IPS-20b (cell line): ENCODE data around the gene HSD17B4.
"Not testable (repeated sequence)": the region's sequence is repeated elsewhere in the genome, so short reads cannot be mapped to it uniquely, and the experiment has no call there.

Experiments
- H3K27ac ChIP-seq: one replicate; pipeline ENCODE4 v1.5.1; 2013; ENCODE audit warnings: low read length
- H3K27me3 ChIP-seq: 2 replicates; pipeline ENCODE4 v1.6.1; 2013; ENCODE audit warnings: mild to moderate bottlenecking, low read length, inconsistent platforms; ENCODE audit not compliant: insufficient read depth
- H3K36me3 ChIP-seq: 2 replicates; pipeline ENCODE4 v1.6.1; 2013; ENCODE audit warnings: low read depth, mild to moderate bottlenecking, inconsistent platforms, low read length, moderate library complexity; ENCODE audit not compliant: insufficient read depth
- H3K4me1 ChIP-seq: 2 replicates; pipeline ENCODE4 v1.6.1; 2013; ENCODE audit warnings: mild to moderate bottlenecking, control low read depth, inconsistent platforms, low read length, moderate library complexity; ENCODE audit not compliant: insufficient read depth
- H3K4me3 ChIP-seq: 2 replicates; pipeline ENCODE4 v1.5.1; 2013; ENCODE audit warnings: mild to moderate bottlenecking, low read length, inconsistent platforms
- H3K9ac ChIP-seq: 2 replicates; pipeline ENCODE4 v1.6.1; 2013; ENCODE audit warnings: low read depth, mild to moderate bottlenecking, inconsistent platforms, low read length, moderate library complexity
- H3K9me3 ChIP-seq: 2 replicates; pipeline ENCODE4 v1.6.1; 2013; ENCODE audit warnings: mild to moderate bottlenecking, low read depth, low read length, inconsistent platforms; ENCODE audit not compliant: insufficient read depth

The HSD17B4 gene

DNA sequence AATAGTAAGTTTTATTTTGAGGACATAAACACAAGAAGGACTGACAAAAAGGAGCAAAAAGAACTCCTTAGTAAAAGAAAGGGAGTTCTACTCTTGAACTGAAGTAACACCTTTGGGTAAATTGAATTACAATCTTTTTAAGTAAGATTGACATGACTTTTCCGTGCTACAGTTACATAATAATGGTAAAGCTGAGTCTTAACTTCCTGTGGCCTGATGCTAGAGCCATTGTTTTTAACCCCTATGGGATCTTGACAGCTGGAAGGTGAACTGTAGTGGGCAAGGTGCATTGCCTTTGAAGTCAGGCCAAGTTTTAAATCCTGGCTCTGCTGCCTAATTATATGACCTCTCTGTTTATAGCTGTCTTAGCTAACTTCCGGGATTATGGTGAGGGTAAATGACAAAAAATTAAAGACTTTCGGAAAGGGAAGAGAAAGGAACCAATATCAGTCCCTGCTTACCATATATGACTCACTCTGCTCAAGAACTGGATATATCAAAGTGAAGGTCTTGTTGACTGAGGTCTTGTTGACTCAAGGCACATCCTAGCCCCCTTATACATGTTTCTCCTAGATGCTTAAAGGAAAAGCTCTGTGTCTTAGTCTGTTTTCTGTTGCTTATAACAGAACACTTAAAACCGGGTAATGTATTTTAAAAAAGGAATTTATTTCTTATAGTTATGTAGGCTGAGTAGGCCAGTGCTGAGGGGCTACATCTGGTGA, 6.8 kb downstream of the HSD17B4 start:
- Histone ChIP-seq H3K4me1 (peaks cover 28% of the 10 kb centered on the region), H3K27me3 (no peaks in the 10 kb centered on the region), H3K9me3 (no peaks in the 10 kb centered on the region), H3K36me3 (peaks cover 21% of the 10 kb centered on the region), H3K4me3 (peak overlapping the region; percentile 13; the same call in 1 of the 2 replicates), H3K27ac (peak overlapping the region; percentile 18), H3K9ac (peak overlapping the region; percentile 22; the same call in 1 of the 2 replicates)

DNA sequence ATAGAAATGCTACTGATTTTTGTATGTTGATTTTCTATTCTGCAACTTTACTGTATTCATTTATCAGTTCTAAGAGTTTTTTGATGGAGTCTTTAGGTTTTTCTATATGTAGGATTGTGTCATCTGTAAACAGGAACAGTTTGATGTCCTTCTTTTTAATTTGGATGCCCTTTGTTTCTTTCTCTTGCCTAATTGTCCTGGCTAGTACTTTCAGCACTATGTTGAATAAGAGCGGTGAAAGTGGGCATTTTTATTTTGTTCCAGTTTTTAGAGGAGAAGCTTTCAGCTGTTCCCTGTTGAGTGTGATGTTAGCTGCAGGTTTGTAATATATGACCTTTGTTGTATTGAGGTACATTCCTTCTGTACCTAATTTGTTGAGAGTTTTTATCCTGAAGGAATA, 13.3 kb downstream of the HSD17B4 start:
- Histone ChIP-seq H3K4me3 (no peak overlapping the region), H3K36me3 (peaks cover 29% of the 10 kb centered on the region), H3K9ac (no peak overlapping the region), H3K9me3 (peaks cover 9% of the 10 kb centered on the region), H3K4me1 (peaks cover 8% of the 10 kb centered on the region; the same call in 1 of the 2 replicates), H3K27ac (no peak overlapping the region), H3K27me3 (no peaks in the 10 kb centered on the region)

DNA sequence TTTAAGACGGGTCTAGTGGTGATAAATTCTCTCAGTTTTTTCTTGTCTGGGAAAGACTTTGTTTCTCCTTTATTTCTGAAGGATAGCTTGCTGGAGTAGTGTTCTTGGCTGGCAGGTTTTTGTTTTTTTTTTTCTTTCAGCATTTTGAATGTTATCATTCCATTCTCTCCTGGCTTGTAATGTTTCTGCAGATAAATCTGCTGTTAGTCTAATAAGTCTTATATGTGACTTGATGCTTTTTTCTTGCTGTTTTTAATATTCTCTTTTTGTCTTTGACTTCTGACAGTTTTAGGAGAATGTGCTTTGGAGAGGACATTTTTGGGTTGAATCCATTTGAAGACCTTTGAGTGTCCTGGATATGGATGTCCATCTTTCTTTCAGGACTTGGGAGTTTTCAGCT, 16.0 kb downstream of the HSD17B4 start:
- H3K9me3 ChIP-seq: peaks cover 9% of the 10 kb centered on the region
- no peaks in the 10 kb centered on the region for H3K27me3 ChIP-seq
- no peak overlapping the region for H3K27ac ChIP-seq
- H3K4me1 ChIP-seq: peaks cover 13% of the 10 kb centered on the region; the same call in 1 of the 2 replicates
- H3K9ac ChIP-seq: no peak overlapping the region
- H3K4me3 ChIP-seq: no peak overlapping the region
- peaks cover 32% of the 10 kb centered on the region for H3K36me3 ChIP-seq

DNA sequence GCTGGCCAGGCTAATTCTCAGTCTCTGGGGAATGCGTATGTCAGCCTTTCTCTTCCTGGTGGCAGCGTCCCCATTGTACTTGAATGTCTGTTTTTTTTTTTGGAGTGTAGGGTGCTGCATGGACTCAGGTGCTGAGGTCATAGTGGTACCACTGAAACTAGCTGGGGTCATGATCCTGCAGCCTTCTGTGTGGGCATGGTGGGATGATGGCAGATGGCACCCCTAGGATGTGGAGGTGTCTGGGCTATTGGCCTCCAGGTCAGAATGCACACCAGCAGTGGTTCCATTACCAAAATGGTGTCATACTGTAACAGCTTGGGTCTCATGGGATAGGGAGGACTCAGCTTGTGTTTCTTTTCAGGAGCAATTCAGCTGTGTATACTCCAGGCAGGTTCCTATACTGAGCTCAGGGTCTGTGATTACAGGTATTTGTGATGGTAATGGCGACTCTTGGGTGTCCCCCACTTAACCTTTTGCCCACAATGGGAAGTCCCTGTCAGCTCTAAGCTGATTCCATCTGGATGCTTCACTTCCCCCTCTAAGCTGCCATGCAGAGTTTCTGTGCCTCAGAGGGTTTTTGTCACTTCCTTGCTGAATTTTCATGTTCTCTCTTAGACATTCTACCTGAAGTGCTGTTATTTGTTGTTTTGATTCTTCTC, 17.9 kb downstream of the HSD17B4 start:
- Histone ChIP-seq H3K4me1 (peaks cover 13% of the 10 kb centered on the region; the same call in 1 of the 2 replicates), H3K4me3 (peak overlapping the region; percentile 36), H3K27ac (no peak overlapping the region), H3K27me3 (no peaks in the 10 kb centered on the region), H3K36me3 (peaks cover 43% of the 10 kb centered on the region), H3K9me3 (peaks cover 9% of the 10 kb centered on the region), H3K9ac (no peak overlapping the region; the same call in 1 of the 2 replicates)

DNA sequence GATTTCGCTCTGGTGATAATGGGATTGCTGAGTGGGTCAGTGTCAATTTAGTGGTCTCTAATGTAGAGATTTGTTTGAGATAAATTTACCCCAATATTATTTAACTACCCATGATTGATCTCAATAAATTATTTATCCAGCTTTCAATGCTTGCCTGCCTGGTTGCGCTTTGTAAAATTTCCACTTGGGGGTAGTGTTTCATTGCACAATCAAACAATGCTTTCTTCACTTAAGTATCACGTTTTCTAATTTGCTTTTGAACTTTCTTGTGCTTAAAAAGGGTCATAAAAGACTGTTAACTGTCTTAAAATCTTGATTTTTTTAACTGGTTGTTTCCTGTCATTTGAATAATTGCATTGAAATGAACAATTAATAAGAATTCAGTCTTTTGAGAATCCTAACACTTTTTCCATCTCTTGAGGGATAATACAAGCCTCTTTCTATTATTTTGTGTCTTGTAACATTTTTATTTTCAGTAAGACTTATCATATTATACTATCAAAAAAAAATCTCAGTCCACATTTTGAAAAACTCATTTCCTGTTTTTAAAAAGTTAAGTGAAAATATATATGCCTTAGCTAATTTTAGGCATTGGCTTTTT, 18.7 kb downstream of the HSD17B4 start:
- peak overlapping the region; percentile 36 for H3K4me3 ChIP-seq
- peaks cover 13% of the 10 kb centered on the region; the same call in 1 of the 2 replicates for H3K4me1 ChIP-seq
- no peak overlapping the region; the same call in 1 of the 2 replicates for H3K9ac ChIP-seq
- peaks cover 9% of the 10 kb centered on the region for H3K9me3 ChIP-seq
- no peak overlapping the region for H3K27ac ChIP-seq
- no peaks in the 10 kb centered on the region for H3K27me3 ChIP-seq
- peaks cover 51% of the 10 kb centered on the region for H3K36me3 ChIP-seq

DNA sequence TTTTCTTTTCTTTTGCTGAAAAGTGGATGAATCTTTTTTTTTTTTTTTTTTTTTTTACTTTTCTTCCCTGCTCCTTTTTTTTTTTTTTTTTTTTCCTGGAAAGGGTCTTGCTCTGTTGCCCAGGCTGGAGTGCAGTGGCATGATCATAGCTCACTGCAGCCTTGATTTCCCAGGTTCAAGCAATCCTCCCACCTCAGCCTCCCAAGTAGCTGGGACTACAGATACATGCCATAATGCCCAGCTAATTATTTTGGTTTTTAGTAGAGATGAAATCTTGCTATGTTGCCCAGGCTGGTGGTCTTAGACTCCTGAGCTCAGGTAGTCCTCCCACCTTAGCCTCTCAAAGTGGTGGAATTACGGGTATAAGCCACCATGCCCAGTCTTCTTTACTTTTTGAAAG, 20.9 kb downstream of the HSD17B4 start:
- no peak overlapping the region for H3K9ac ChIP-seq
- H3K36me3 ChIP-seq: peaks cover 60% of the 10 kb centered on the region
- peaks cover 6% of the 10 kb centered on the region for H3K9me3 ChIP-seq
- H3K27ac ChIP-seq: no peak overlapping the region
- no peak overlapping the region for H3K4me3 ChIP-seq
- peaks cover 13% of the 10 kb centered on the region; the same call in 1 of the 2 replicates for H3K4me1 ChIP-seq
- no peaks in the 10 kb centered on the region for H3K27me3 ChIP-seq

DNA sequence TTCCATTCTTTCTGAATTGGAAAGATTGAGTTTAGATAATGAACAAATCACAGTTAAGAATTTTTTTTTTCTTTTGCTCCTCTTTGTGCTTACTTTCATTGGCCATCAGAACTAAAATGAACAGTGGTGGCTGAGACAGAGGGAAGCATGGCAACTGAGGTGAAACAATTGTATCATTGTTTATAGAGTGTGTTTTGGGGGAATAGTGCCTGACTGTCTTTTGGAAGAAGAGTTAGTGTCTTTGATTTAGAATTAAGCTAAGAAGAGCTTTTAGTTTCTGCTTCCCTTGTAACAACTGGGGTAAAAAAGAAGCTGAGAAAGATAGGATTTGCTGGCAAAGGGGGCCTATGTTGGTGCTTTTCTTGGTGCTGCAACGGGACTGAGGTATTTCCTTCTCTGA, 24.0 kb downstream of the HSD17B4 start:
- Histone ChIP-seq H3K9me3 (no peaks in the 10 kb centered on the region), H3K4me3 (no peak overlapping the region), H3K4me1 (peaks cover 15% of the 10 kb centered on the region; the same call in 1 of the 2 replicates), H3K27ac (no peak overlapping the region), H3K9ac (no peak overlapping the region), H3K27me3 (no peaks in the 10 kb centered on the region), H3K36me3 (peaks cover 72% of the 10 kb centered on the region)

DNA sequence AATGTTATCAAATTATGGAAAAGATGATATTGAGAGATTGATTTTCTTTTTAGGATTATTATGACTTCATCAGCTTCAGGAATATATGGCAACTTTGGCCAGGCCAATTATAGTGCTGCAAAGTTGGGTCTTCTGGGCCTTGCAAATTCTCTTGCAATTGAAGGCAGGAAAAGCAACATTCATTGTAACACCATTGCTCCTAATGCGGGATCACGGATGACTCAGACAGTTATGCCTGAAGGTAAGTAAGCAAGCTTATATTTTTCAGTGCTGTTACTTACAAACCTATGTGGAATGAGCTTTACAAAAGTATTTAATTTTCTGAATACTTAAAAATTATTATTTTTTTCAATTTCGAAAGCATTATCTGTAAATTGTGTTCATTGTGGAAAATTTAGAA, 26.5 kb downstream of the HSD17B4 start:
- Histone ChIP-seq H3K4me3 (no peak overlapping the region), H3K9me3 (no peaks in the 10 kb centered on the region), H3K36me3 (peaks cover 85% of the 10 kb centered on the region), H3K27me3 (no peaks in the 10 kb centered on the region), H3K27ac (no peak overlapping the region), H3K4me1 (peaks cover 34% of the 10 kb centered on the region; the same call in 1 of the 2 replicates), H3K9ac (no peak overlapping the region)

DNA sequence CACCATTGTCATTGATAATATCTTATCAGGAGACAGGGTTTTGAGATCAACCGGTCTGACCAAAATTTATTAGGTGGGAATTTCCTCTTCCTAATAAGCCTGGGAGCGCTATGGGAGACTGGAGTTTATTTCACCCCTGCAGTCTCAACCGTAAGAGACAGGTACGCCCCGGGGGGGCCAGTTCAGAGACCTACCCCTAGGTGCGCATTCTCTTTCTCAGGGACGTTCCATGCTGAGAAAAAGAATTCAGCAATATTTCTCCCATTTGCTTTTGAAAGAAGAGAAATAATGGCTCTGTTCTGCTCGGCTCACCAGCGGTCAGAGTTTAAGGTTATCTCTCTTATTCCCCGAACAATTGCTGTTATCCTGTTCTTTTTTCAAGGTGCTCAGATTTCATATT, 28.3 kb downstream of the HSD17B4 start:
- not testable (repeated sequence) for H3K9me3 ChIP-seq, H3K4me3 ChIP-seq, H3K27ac ChIP-seq, H3K27me3 ChIP-seq, H3K9ac ChIP-seq
- peaks cover 87% of the 10 kb centered on the region for H3K36me3 ChIP-seq
- H3K4me1 ChIP-seq: peaks cover 34% of the 10 kb centered on the region; the same call in 1 of the 2 replicates

DNA sequence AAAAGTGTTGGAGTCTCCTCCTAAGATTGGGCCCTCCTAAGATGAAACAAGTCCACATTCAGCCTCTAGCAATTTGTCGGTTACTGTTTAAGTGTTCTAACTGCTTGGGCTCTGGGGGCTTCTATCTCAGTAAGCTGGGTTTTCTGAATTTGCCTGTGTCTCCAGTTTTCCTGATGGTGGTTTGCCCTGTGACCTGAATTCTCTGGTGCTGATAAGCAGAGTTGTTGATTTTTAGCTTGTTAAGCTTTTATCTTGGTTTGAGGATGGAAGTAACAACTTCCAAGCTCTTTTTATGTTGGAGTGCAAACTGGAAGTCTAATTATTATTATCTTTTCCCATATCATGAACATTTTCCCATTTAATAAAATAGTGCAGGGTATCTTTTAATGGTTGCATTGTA, 30.9 kb downstream of the HSD17B4 start:
- Histone ChIP-seq H3K4me3 (no peak overlapping the region), H3K4me1 (peaks cover 34% of the 10 kb centered on the region; the same call in 1 of the 2 replicates), H3K27ac (no peak overlapping the region), H3K9ac (no peak overlapping the region), H3K27me3 (no peaks in the 10 kb centered on the region), H3K9me3 (no peaks in the 10 kb centered on the region), H3K36me3 (peaks cover 86% of the 10 kb centered on the region)

DNA sequence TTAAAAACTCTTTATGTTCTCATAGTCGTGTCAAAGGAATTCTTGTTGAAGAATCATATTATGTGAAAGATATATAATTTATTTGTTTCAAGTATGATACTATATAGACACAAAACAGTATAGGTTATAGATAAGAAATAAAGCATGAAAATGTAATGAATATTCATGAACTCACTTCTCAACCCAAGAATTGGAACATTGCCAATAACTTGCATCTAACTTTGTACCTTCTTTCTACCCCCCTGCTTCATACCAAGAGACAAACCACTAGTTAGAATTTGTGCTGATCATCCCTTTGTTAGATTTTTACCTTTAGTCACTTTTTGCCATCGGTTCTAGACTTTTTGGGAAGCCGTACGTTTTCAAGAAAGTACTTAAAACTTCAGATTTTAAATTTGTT, 32.6 kb downstream of the HSD17B4 start:
- Histone ChIP-seq H3K9ac (no peak overlapping the region), H3K4me1 (peaks cover 24% of the 10 kb centered on the region; the same call in 1 of the 2 replicates), H3K9me3 (no peaks in the 10 kb centered on the region), H3K27ac (no peak overlapping the region), H3K4me3 (no peak overlapping the region), H3K27me3 (no peaks in the 10 kb centered on the region), H3K36me3 (peaks cover 87% of the 10 kb centered on the region)
